Esophagus muscularis mucosa (tissue), 3 donors: ENCODE data around the gene DNAJC9.

Experiments
- POLR2A ChIP-seq: fragments of 450-650 bp; IDR thresholded peaks from one replicate; pipeline ENCODE4 v1.6.1; 2017; ENCODE audit warnings: antibody characterized with exemption, moderate library complexity, mild to moderate bottlenecking, low read depth
- TF ChIP-seq, protein P1 (sequence below), 3 experiments: fragments of 200-600 bp in 2 of 3; fragments of 450-650 bp in 1 of 3; sonication (generic) in 2 of 3; IDR thresholded peaks; one replicate each; pipeline ENCODE4 v1.5.1; 2017 to 2019; ENCODE audit warnings: antibody characterized with exemption in 3 of 3, mild to moderate bottlenecking in 2 of 3, moderate library complexity in 1 of 3

DNA sequence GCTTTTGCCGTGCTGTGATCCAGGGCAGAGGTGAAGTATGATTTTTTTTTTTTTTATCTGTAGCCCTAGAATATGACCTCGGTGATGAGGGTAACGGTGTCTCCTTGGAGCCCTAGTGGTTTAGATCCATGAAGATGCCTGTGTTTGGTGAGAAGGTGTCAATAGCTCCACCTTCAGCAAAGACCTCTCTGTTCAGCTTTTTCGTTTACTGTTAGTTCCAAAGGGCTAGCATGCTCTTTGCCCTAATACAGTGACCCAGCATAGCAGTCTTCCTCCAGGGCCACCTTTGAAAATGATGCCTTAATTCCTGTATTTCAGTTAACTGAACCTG lies 6.1 kb upstream of the DNAJC9 start:
- TF ChIP-seq, protein P1, sequence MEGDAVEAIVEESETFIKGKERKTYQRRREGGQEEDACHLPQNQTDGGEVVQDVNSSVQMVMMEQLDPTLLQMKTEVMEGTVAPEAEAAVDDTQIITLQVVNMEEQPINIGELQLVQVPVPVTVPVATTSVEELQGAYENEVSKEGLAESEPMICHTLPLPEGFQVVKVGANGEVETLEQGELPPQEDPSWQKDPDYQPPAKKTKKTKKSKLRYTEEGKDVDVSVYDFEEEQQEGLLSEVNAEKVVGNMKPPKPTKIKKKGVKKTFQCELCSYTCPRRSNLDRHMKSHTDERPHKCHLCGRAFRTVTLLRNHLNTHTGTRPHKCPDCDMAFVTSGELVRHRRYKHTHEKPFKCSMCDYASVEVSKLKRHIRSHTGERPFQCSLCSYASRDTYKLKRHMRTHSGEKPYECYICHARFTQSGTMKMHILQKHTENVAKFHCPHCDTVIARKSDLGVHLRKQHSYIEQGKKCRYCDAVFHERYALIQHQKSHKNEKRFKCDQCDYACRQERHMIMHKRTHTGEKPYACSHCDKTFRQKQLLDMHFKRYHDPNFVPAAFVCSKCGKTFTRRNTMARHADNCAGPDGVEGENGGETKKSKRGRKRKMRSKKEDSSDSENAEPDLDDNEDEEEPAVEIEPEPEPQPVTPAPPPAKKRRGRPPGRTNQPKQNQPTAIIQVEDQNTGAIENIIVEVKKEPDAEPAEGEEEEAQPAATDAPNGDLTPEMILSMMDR (IDR thresholded peaks at IDR 0.05): no peak
- TF ChIP-seq POLR2A: no peak
